Measurements from ENCODE around the gene CAMKMT.

The CAMKMT gene

GRCh38 chr2:44741507-44741906, 379.8 kb downstream of the CAMKMT start:
- no peak overlapping the region for H3K4me3 ChIP-seq (ENCODE audit: low read length)
- no peak for TF ChIP-seq ZNF274 (IDR thresholded peaks at IDR 0.05; ENCODE audit: low read depth, low read length)

- H3K4me3 ChIP-seq (ENCODE audit: low read length), result no peak overlapping the region
- TF ChIP-seq ZNF274 (IDR thresholded peaks at IDR 0.05; ENCODE audit: low read depth, low read length), result no peak
Measured at GRCh38 chr2:44742057-44742456, 380.3 kb downstream of the CAMKMT start.

- H3K4me3 ChIP-seq (ENCODE audit: low read length), result no peak overlapping the region
Measured at GRCh38 chr2:44743473-44743872, 381.7 kb downstream of the CAMKMT start.

GRCh38 chr2:44744961-44745892, 383.5 kb downstream of the CAMKMT start:
- H3K4me3 ChIP-seq (ENCODE audit: low read length), result no peak overlapping the region
- TF ChIP-seq ZNF274 (IDR thresholded peaks at IDR 0.05; ENCODE audit: low read depth, low read length), result no peak

More at GRCh38 chr2:44743473-44743872, 381.7 kb downstream of the CAMKMT start:
- no peak for TF ChIP-seq ZNF274 (IDR thresholded peaks at IDR 0.05; ENCODE audit: low read depth, low read length)

GRCh38 chr2:44745922-44746766, 384.4 kb downstream of the CAMKMT start:
- H3K4me3 ChIP-seq (ENCODE audit: low read length), result no peak overlapping the region
- no peak for TF ChIP-seq ZNF274 (IDR thresholded peaks at IDR 0.05; ENCODE audit: low read depth, low read length)

- H3K4me3 ChIP-seq (ENCODE audit: low read length), result no peak overlapping the region
- TF ChIP-seq ZNF274 (IDR thresholded peaks at IDR 0.05; ENCODE audit: low read depth, low read length), result no peak
Measured at GRCh38 chr2:44746856-44747615, 385.3 kb downstream of the CAMKMT start.

GRCh38 chr2:44747794-44748193, 386.0 kb downstream of the CAMKMT start:
- no peak for TF ChIP-seq ZNF274 (IDR thresholded peaks at IDR 0.05; ENCODE audit: low read depth, low read length)

GRCh38 chr2:44751754-44752479, 390.2 kb downstream of the CAMKMT start:
- TF ChIP-seq ZNF274 (IDR thresholded peaks at IDR 0.05; ENCODE audit: low read depth, low read length), result no peak
- H3K4me3 ChIP-seq (ENCODE audit: low read length), result no peak overlapping the region

More at GRCh38 chr2:44747794-44748193, 386.0 kb downstream of the CAMKMT start:
- no peak overlapping the region for H3K4me3 ChIP-seq (ENCODE audit: low read length)

GRCh38 chr2:44752761-44753160, 391.0 kb downstream of the CAMKMT start:
- TF ChIP-seq ZNF274 (IDR thresholded peaks at IDR 0.05; ENCODE audit: low read depth, low read length), result no peak
- H3K4me3 ChIP-seq (ENCODE audit: low read length), result no peak overlapping the region

GRCh38 chr2:44753552-44754285, 392.0 kb downstream of the CAMKMT start:
- H3K4me3 ChIP-seq (ENCODE audit: low read length), result no peak overlapping the region
- TF ChIP-seq ZNF274 (IDR thresholded peaks at IDR 0.05; ENCODE audit: low read depth, low read length), result no peak

- H3K4me3 ChIP-seq (ENCODE audit: low read length), result no peak overlapping the region
- TF ChIP-seq ZNF274 (IDR thresholded peaks at IDR 0.05; ENCODE audit: low read depth, low read length), result no peak
Measured at GRCh38 chr2:44758591-44758990, 396.8 kb downstream of the CAMKMT start.

GRCh38 chr2:44759823-44760222, 398.1 kb downstream of the CAMKMT start:
- H3K4me3 ChIP-seq (ENCODE audit: low read length), result no peak overlapping the region
- TF ChIP-seq ZNF274 (IDR thresholded peaks at IDR 0.05; ENCODE audit: low read depth, low read length), result no peak
